Liver (tissue), 9 donors: ENCODE data around the gene ILKAP. TPM values are rescaled to one million over a fixed set of nuclear protein-coding genes. Genes with fewer than 3 reads are reported as not detected.

ENCODE experiments used
- DNase-seq: peaks from one replicate; pipeline ENCODE4 v3.0.0-alpha.2; 2017; ENCODE audit warnings: low spot score
- H3K27ac ChIP-seq, 2 donors: one replicate each; pipeline ENCODE4 v1.7.0; 2013; ENCODE audit warnings: inconsistent platforms in 2 of 2, low read length in 2 of 2, control low read depth in 1 of 2, low read depth in 1 of 2, mild to moderate bottlenecking in 1 of 2
- H3K27me3 ChIP-seq, 4 donors: one replicate each; pipeline versions ENCODE4 v1.6.1 to v1.7.0; 2013; ENCODE audit warnings: low read length in 3 of 4, inconsistent platforms in 1 of 4, mild to moderate bottlenecking in 1 of 4, moderate library complexity in 1 of 4; ENCODE audit not compliant: control insufficient read depth in 4 of 4, insufficient read depth in 4 of 4
- H3K36me3 ChIP-seq, 4 donors: one replicate each; pipeline versions ENCODE4 v1.6.1 to v1.7.0; 2013; ENCODE audit warnings: low read length in 3 of 4, mild to moderate bottlenecking in 3 of 4, low read depth in 1 of 4, moderate library complexity in 1 of 4; ENCODE audit not compliant: control insufficient read depth in 4 of 4, insufficient read depth in 3 of 4
- H3K4me1 ChIP-seq, 4 donors: one replicate each; pipeline versions ENCODE4 v1.6.1 to v1.7.0; 2013; ENCODE audit warnings: low read length in 3 of 4, mild to moderate bottlenecking in 3 of 4, moderate library complexity in 1 of 4; ENCODE audit not compliant: control insufficient read depth in 4 of 4, insufficient read depth in 4 of 4
- H3K4me3 ChIP-seq, 3 donors: one replicate each; pipeline versions ENCODE4 v1.6.1 to v1.7.0; 2013; ENCODE audit warnings: low read length in 3 of 3, control low read depth in 1 of 3, low read depth in 1 of 3, mild to moderate bottlenecking in 1 of 3
- H3K9ac ChIP-seq, 2 donors: one replicate each; pipeline ENCODE4 v1.7.0; 2013; ENCODE audit warnings: low read length in 2 of 2, mild to moderate bottlenecking in 2 of 2, moderate library complexity in 2 of 2, control low read depth in 1 of 2, low read depth in 1 of 2
- H3K9me3 ChIP-seq, 4 donors: one replicate each; pipeline versions ENCODE4 v1.6.1 to v1.7.0; 2013; ENCODE audit warnings: low read length in 3 of 4; ENCODE audit not compliant: control insufficient read depth in 4 of 4
- ATF3 ChIP-seq: IDR thresholded peaks from 2 replicates; pipeline ENCODE4 v1.6.1; 2016; ENCODE audit warnings: antibody characterized with exemption
- EGR1 ChIP-seq, 2 donors: IDR thresholded peaks; 2 replicates each; pipeline ENCODE4 v1.6.1; 2016 to 2018; ENCODE audit warnings: antibody characterized with exemption in 2 of 2, low read depth in 2 of 2
- FOXA1 ChIP-seq: IDR thresholded peaks from 2 replicates; pipeline ENCODE4 v1.6.1; 2016; ENCODE audit warnings: antibody characterized with exemption
- FOXA2 ChIP-seq: IDR thresholded peaks from 2 replicates; pipeline ENCODE4 v1.6.1; 2016; ENCODE audit warnings: antibody characterized with exemption
- GABPA ChIP-seq, 2 donors: IDR thresholded peaks in 1 of 2; conservative IDR thresholded peaks in 1 of 2; 2 replicates each; pipeline ENCODE4 v1.6.1; 2016; ENCODE audit warnings: antibody characterized with exemption in 2 of 2, mild to moderate bottlenecking in 1 of 2, moderate library complexity in 1 of 2
- JUND ChIP-seq, 2 donors: IDR thresholded peaks; 2 replicates each; pipeline ENCODE4 v1.6.1; 2016; ENCODE audit warnings: antibody characterized with exemption in 2 of 2
- NR2F2 ChIP-seq: IDR thresholded peaks from 2 replicates; pipeline ENCODE4 v1.6.1; 2016; ENCODE audit warnings: antibody characterized with exemption
- RAD21 ChIP-seq, 2 donors: IDR thresholded peaks; 2 replicates each; pipeline ENCODE4 v1.6.1; 2016; ENCODE audit warnings: antibody characterized with exemption in 2 of 2, mild to moderate bottlenecking in 2 of 2
- REST ChIP-seq: IDR thresholded peaks from 2 replicates; pipeline ENCODE4 v1.6.1; 2016; ENCODE audit warnings: antibody characterized with exemption, mild to moderate bottlenecking
- RXRA ChIP-seq, 2 donors: IDR thresholded peaks; 2 replicates each; pipeline ENCODE4 v1.6.1; 2017 to 2018; ENCODE audit warnings: antibody characterized with exemption in 2 of 2, mild to moderate bottlenecking in 1 of 2
- SP1 ChIP-seq: IDR thresholded peaks from 2 replicates; pipeline ENCODE4 v1.6.1; 2018; ENCODE audit warnings: antibody characterized with exemption, mild to moderate bottlenecking
- YY1 ChIP-seq: IDR thresholded peaks from 2 replicates; pipeline ENCODE4 v1.6.1; 2016; ENCODE audit warnings: antibody characterized with exemption, mild to moderate bottlenecking
- WGBS: extraction: QIAGEN DNeasy Blood & Tissue Kit; methylation state at CpG from one replicate; pipeline ENCODE4 v1.1.7; 2013; 5-methylcytosine and 5-hydroxymethylcytosine counted together
- polyA plus RNA-seq, 2 donors: library from polyadenylated mRNA; stranded (reverse) in 1 of 2; unstranded in 1 of 2; fragments of 200-250 nt in 1 of 2; fragments of >200 nt in 1 of 2; fragmentation: Nextera tagmentation in 1 of 2; extraction: Ambion mirVana in 1 of 2; gene quantifications; one replicate each; pipeline versions ENCODE4 v1.2.1 to v1.2.3, GENCODE V29; 2013 to 2015
- total RNA-seq, 2 donors: library from RNA; depleted of rRNA; stranded (reverse); fragments of >200 nt; gene quantifications; one replicate each; pipeline ENCODE4 v1.2.3, GENCODE V29; 2014
- TF ChIP-seq, protein P1 (sequence below): fragments of 150-350 bp; IDR thresholded peaks from 2 replicates; pipeline ENCODE4 v1.5.1; 2017; ENCODE audit warnings: improper control_type of control experiment, low read depth, low read length; ENCODE audit not compliant: missing input control
- TF ChIP-seq, protein P2 (sequence below): IDR thresholded peaks from 2 replicates; pipeline ENCODE4 v1.6.1; 2016; ENCODE audit warnings: antibody characterized with exemption
- TF ChIP-seq, protein P3 (sequence below): IDR thresholded peaks from 2 replicates; pipeline ENCODE4 v1.6.1; 2016; ENCODE audit warnings: antibody characterized with exemption
- donor health status: healthy.
- donor health status: healthy.
- donor health status: healthy.
- donor health status: healthy.
- donor health status: healthy.

The ILKAP gene
- total and polyA plus RNA-seq, 4 donors: 15.0 to 21.1 (median 20.0) TPM

DNA sequence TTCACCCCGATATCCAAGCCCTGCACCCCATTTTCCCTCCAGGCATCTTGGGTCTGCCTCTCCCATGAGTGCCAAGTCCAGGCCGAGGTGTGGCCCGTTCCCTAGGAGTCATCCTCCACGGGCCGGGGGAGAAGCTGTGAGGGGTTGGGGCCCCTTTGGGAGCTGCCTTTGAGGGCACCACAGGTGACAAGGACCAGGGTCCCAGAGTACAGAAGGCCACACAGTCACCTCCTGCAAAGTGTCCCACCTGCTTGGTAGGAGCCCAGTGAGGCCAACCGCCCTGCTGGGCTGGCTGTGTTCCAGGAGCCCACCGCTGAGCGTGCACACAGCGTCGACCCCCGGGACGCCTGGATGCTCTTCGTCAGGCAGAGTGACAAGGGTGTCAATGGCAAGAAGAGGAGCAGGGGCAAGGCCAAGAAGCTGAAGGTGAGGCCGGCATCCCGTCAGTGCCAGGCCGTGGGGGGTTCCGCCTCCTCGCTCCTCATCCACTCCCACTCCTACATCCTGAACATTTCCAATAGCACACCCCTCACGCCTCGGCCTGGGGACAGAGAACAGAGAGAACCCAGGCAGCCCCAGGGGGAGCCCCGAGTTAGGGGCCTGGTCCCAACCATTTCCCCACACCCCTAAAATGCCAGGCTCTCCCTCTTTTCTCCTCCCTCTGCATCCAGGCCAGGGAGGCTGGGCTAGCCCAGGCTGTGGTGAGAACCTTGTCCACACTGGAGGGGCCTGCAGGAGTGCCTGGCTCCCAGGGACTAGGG lies 42.0 kb downstream of the ILKAP start:
- 90% methylated on average over 21 of the region's 21 CpGs for WGBS
- Histone ChIP-seq H3K4me3 (no peak overlapping the region), H3K4me1 (peaks cover 0 to 14% (median 7%) of the 10 kb centered on the region in 4 donors), H3K27me3 (no peaks in the 10 kb centered on the region), H3K9me3 (no peaks in the 10 kb centered on the region), H3K27ac (no peak overlapping the region), H3K9ac (no peak overlapping the region), H3K36me3 (no peaks in the 10 kb centered on the region)
- DNase-seq: no peak
- TF ChIP-seq RXRA (IDR thresholded peaks at IDR 0.05) (no peak), FOXA2 (no peak), GABPA (IDR thresholded peaks at IDR 0.05 in 1 of 2, conservative IDR thresholded peaks at IDR 0.05 in 1 of 2) (no peak), NR2F2 (no peak), EGR1 (IDR thresholded peaks at IDR 0.05; ENCODE audit: low read depth in 2 of 2) (no peak), JUND (IDR thresholded peaks at IDR 0.05) (no peak), YY1 (no peak), ATF3 (no peak), REST (no peak), SP1 (no peak), RAD21 (IDR thresholded peaks at IDR 0.05) (no peak), FOXA1 (no peak)
- TF ChIP-seq, protein P1, sequence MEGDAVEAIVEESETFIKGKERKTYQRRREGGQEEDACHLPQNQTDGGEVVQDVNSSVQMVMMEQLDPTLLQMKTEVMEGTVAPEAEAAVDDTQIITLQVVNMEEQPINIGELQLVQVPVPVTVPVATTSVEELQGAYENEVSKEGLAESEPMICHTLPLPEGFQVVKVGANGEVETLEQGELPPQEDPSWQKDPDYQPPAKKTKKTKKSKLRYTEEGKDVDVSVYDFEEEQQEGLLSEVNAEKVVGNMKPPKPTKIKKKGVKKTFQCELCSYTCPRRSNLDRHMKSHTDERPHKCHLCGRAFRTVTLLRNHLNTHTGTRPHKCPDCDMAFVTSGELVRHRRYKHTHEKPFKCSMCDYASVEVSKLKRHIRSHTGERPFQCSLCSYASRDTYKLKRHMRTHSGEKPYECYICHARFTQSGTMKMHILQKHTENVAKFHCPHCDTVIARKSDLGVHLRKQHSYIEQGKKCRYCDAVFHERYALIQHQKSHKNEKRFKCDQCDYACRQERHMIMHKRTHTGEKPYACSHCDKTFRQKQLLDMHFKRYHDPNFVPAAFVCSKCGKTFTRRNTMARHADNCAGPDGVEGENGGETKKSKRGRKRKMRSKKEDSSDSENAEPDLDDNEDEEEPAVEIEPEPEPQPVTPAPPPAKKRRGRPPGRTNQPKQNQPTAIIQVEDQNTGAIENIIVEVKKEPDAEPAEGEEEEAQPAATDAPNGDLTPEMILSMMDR: no peak
- TF ChIP-seq, protein P2, sequence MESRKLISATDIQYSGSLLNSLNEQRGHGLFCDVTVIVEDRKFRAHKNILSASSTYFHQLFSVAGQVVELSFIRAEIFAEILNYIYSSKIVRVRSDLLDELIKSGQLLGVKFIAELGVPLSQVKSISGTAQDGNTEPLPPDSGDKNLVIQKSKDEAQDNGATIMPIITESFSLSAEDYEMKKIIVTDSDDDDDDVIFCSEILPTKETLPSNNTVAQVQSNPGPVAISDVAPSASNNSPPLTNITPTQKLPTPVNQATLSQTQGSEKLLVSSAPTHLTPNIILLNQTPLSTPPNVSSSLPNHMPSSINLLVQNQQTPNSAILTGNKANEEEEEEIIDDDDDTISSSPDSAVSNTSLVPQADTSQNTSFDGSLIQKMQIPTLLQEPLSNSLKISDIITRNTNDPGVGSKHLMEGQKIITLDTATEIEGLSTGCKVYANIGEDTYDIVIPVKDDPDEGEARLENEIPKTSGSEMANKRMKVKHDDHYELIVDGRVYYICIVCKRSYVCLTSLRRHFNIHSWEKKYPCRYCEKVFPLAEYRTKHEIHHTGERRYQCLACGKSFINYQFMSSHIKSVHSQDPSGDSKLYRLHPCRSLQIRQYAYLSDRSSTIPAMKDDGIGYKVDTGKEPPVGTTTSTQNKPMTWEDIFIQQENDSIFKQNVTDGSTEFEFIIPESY: no peak
- TF ChIP-seq, protein P3, sequence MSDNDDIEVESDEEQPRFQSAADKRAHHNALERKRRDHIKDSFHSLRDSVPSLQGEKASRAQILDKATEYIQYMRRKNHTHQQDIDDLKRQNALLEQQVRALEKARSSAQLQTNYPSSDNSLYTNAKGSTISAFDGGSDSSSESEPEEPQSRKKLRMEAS: no peak
